Karpas-422 (cell line): ENCODE data around the gene OSBPL10. TPM values are rescaled to one million over a fixed set of nuclear protein-coding genes. Genes with fewer than 3 reads are reported as not detected.

Experiments used
- DNase-seq: peaks from one replicate; pipeline ENCODE4 v3.0.0-alpha.2; 2015
- H2AFZ ChIP-seq: fragments of 200-600 bp; sonication (generic); 2 replicates; pipeline ENCODE4 v1.6.1; 2014; ENCODE audit warnings: antibody characterized with exemption, low read length, mixed read lengths
- H3K27ac ChIP-seq: fragments of 200-600 bp; sonication (generic); 2 replicates; pipeline ENCODE4 v1.5.1; 2014; ENCODE audit warnings: mild to moderate bottlenecking, low read length, moderate library complexity
- H3K27me3 ChIP-seq: fragments of 200-600 bp; sonication (generic); 2 replicates; pipeline ENCODE4 v1.6.1; 2014; ENCODE audit warnings: low read length, mixed read lengths
- H3K36me3 ChIP-seq: fragments of 200-600 bp; sonication (generic); 2 replicates; pipeline ENCODE4 v1.6.1; 2014; ENCODE audit warnings: low read length, mixed read lengths; ENCODE audit not compliant: insufficient read depth
- H3K4me1 ChIP-seq: fragments of 200-600 bp; sonication (generic); 2 replicates; pipeline ENCODE4 v1.6.1; 2014; ENCODE audit warnings: mild to moderate bottlenecking, low read length, mixed read lengths
- H3K4me2 ChIP-seq: fragments of 200-600 bp; sonication (generic); 2 replicates; pipeline ENCODE4 v1.6.1; 2014; ENCODE audit warnings: low read length, low read depth, mild to moderate bottlenecking; ENCODE audit not compliant: poor library complexity, severe bottlenecking
- H3K4me3 ChIP-seq: fragments of 200-600 bp; sonication (generic); 2 replicates; pipeline ENCODE4 v1.5.1; 2014; ENCODE audit warnings: mild to moderate bottlenecking, antibody characterized with exemption, low read length, mixed read lengths
- H3K79me2 ChIP-seq: fragments of 200-600 bp; sonication (generic); 2 replicates; pipeline ENCODE4 v1.6.1; 2014; ENCODE audit warnings: mild to moderate bottlenecking, low read length, mixed read lengths
- H3K9ac ChIP-seq: fragments of 200-600 bp; sonication (generic); 2 replicates; pipeline ENCODE4 v1.6.0; 2014; ENCODE audit warnings: low read length
- H3K9me2 ChIP-seq: fragments of 200-600 bp; sonication (generic), shearing (Covaris generic); replicated peaks from 2 replicates; pipeline ENCODE4 v1.6.0; 2014; ENCODE audit warnings: mild to moderate bottlenecking, low read length, moderate library complexity; ENCODE audit not compliant: insufficient read depth
- H3K9me3 ChIP-seq: fragments of 300-700, 200-600 bp; sonication (generic); 2 replicates; pipeline ENCODE4 v1.6.1; 2014; ENCODE audit warnings: low read length, mixed read lengths
- H4K20me1 ChIP-seq: fragments of 200-600 bp; sonication (generic); 2 replicates; pipeline ENCODE4 v1.6.1; 2014; ENCODE audit warnings: mild to moderate bottlenecking, antibody characterized with exemption, low read length, low read depth; ENCODE audit not compliant: insufficient read depth
- total RNA-seq: library from RNA; depleted of rRNA; stranded (reverse); fragments of >200 nt; shearing (Covaris generic); gene quantifications from 2 replicates; pipeline ENCODE4 v1.2.3, GENCODE V29; 2014; ENCODE audit warnings: low replicate concordance

OSBPL10 gene
- total RNA-seq, 1 experiment from 2014 or later, result 87.0 TPM

- H3K36me3 ChIP-seq, result peaks cover 29% of the 10 kb centered on the region; the same call in 1 of the 2 replicates
- H3K9me3 ChIP-seq, result no peaks in the 10 kb centered on the region
- no peaks in the 10 kb centered on the region; the same call in 1 of the 2 replicates for H4K20me1 ChIP-seq
- H2AFZ ChIP-seq, result no peak overlapping the region
- peak overlapping the region; percentile 34 for H3K4me2 ChIP-seq
- peak overlapping the region; percentile 36; the same call in 1 of the 2 replicates for H3K9ac ChIP-seq
- DNase-seq, result peak; percentile 78
- peaks cover 95% of the 10 kb centered on the region for H3K79me2 ChIP-seq
- no peaks in the 10 kb centered on the region for H3K9me2 ChIP-seq
- H3K27me3 ChIP-seq, result no peaks in the 10 kb centered on the region
- no peak overlapping the region for H3K4me3 ChIP-seq
- peak overlapping the region; percentile 81 for H3K27ac ChIP-seq
- H3K4me1 ChIP-seq, result peaks cover 73% of the 10 kb centered on the region
Measured at GRCh38 chr3:31815631-31816440, 165.2 kb downstream of the OSBPL10 start.

DNA sequence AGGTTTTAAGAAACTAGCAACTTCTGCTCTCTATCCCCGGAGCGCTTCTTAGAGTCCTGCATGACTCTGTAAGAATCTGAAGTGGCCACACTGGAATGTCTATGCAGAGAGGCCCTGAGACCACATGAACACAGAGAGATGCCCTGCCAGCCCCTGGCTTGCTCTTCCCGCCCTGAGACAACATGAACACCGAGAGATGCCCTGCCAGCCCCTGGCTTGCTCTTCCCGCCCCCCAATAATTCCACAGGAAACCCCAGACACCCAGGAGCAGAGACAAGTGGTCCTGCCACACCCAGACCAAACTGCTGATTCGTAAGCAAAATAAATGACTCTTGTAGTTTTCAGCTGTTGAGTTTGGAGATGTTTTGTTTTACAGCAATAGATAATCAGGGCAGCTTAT is 166.1 kb downstream of the OSBPL10 start:
- Histone ChIP-seq H3K9me2 (no peaks in the 10 kb centered on the region), H2AFZ (no peak overlapping the region), H3K4me2 (peak overlapping the region; percentile 34), H3K4me3 (no peak overlapping the region), H3K36me3 (peaks cover 26% of the 10 kb centered on the region; the same call in 1 of the 2 replicates), H3K27ac (peak overlapping the region; percentile 81), H4K20me1 (no peaks in the 10 kb centered on the region; the same call in 1 of the 2 replicates), H3K9ac (no peak overlapping the region), H3K79me2 (peaks cover 95% of the 10 kb centered on the region), H3K27me3 (no peaks in the 10 kb centered on the region), H3K4me1 (peaks cover 70% of the 10 kb centered on the region), H3K9me3 (no peaks in the 10 kb centered on the region)
- DNase-seq, result no peak

- H3K4me3 ChIP-seq, result no peak overlapping the region
- peaks cover 23% of the 10 kb centered on the region; the same call in 1 of the 2 replicates for H3K36me3 ChIP-seq
- peak overlapping the region; percentile 44 for H3K27ac ChIP-seq
- peaks cover 56% of the 10 kb centered on the region for H3K4me1 ChIP-seq
- H2AFZ ChIP-seq, result no peak overlapping the region
- no peak overlapping the region for H3K9ac ChIP-seq
- H3K79me2 ChIP-seq, result peaks cover 95% of the 10 kb centered on the region
- H3K4me2 ChIP-seq, result no peak overlapping the region
- DNase-seq, result no peak
- no peaks in the 10 kb centered on the region for H3K9me3 ChIP-seq
- H3K27me3 ChIP-seq, result no peaks in the 10 kb centered on the region
- no peaks in the 10 kb centered on the region; the same call in 1 of the 2 replicates for H4K20me1 ChIP-seq
- H3K9me2 ChIP-seq, result no peaks in the 10 kb centered on the region
Measured at GRCh38 chr3:31813686-31814085, 167.4 kb downstream of the OSBPL10 start.

DNA sequence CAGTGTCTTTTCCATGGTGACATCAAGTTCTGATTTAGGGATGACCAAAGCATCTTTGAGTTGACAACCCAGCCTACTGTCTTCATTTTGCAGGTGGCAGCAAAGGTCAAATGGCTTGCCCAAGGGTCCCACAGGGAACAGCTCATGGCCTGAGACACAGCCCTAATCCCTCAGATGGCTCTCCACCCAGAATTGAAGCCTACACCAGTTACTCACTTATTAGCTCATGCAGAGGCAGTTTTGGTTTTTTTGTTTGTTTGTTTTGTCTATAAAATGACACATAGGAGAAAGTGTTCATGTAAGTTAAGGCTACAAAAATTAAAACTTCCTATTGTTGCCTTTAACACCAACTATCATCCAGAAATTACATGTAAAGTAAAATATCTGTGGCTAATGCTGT is 167.9 kb downstream of the OSBPL10 start:
- Histone ChIP-seq H3K4me3 (no peak overlapping the region), H3K9me3 (no peaks in the 10 kb centered on the region), H3K27ac (peak overlapping the region; percentile 44), H3K9ac (no peak overlapping the region), H3K79me2 (peaks cover 95% of the 10 kb centered on the region), H2AFZ (no peak overlapping the region), H3K4me2 (no peak overlapping the region), H3K4me1 (peaks cover 51% of the 10 kb centered on the region), H3K9me2 (no peaks in the 10 kb centered on the region), H3K36me3 (peaks cover 24% of the 10 kb centered on the region; the same call in 1 of the 2 replicates), H4K20me1 (no peaks in the 10 kb centered on the region; the same call in 1 of the 2 replicates), H3K27me3 (no peaks in the 10 kb centered on the region)
- DNase-seq, result no peak

DNA sequence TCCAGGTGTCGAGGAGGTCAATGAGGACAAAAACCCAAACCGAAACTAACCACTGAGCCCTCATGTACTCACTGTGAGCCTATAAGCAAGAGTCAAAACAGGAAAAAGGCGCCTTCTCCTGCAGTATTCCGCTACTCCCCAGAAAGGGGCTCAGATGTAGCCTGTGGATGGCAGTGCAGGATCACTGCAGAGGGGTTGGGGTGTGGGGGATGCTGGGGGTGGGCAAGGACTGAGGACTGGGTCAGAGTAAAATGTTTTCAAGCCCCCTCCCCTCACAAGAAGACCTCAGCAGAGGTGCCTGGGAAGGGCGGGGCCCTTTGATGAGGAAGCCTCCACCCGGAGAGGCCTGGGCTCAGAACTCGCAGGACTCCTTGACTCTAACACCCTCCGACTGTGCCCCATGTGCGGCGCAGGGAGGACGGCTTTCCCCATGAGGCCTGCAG is 170.1 kb downstream of the OSBPL10 start:
- no peak overlapping the region for H2AFZ ChIP-seq
- H3K4me2 ChIP-seq, result no peak overlapping the region
- H3K4me1 ChIP-seq, result peaks cover 39% of the 10 kb centered on the region
- H3K79me2 ChIP-seq, result peaks cover 96% of the 10 kb centered on the region
- H4K20me1 ChIP-seq, result peaks cover 3% of the 10 kb centered on the region; the same call in 1 of the 2 replicates
- H3K27ac ChIP-seq, result no peak overlapping the region
- H3K4me3 ChIP-seq, result no peak overlapping the region
- H3K9ac ChIP-seq, result no peak overlapping the region
- H3K27me3 ChIP-seq, result no peaks in the 10 kb centered on the region
- no peaks in the 10 kb centered on the region for H3K9me2 ChIP-seq
- no peak for DNase-seq
- H3K9me3 ChIP-seq, result no peaks in the 10 kb centered on the region
- H3K36me3 ChIP-seq, result peaks cover 29% of the 10 kb centered on the region; the same call in 1 of the 2 replicates

DNA sequence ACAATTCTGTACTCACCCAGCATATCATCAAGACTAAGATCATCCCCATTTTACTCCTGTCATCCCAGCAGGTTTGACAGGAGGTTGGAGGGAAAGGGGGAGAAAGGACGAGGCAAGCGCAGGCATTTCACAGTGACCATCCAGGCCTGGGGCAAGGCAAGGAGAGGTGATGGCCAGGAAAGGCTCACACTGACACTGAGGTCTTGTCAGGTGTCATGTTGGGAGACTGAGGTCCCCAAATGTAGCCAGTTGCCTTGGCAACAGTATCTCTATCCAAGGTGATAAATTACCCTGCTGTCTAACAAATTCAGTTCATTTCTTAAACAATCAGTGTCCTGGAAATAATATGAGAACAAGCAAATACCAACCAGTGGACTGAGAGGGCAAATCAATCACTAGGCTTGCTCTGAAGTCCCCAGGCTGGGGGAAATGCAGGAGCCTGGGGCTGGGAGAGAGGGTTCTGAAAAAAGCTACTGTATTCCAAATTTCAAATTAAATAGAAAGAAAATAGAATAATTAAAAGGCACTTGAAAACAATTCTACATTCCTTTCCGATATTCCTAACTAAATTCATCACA is 172.8 kb downstream of the OSBPL10 start:
- H3K79me2 ChIP-seq, result peaks cover 96% of the 10 kb centered on the region
- no peak overlapping the region for H3K27ac ChIP-seq

DNA sequence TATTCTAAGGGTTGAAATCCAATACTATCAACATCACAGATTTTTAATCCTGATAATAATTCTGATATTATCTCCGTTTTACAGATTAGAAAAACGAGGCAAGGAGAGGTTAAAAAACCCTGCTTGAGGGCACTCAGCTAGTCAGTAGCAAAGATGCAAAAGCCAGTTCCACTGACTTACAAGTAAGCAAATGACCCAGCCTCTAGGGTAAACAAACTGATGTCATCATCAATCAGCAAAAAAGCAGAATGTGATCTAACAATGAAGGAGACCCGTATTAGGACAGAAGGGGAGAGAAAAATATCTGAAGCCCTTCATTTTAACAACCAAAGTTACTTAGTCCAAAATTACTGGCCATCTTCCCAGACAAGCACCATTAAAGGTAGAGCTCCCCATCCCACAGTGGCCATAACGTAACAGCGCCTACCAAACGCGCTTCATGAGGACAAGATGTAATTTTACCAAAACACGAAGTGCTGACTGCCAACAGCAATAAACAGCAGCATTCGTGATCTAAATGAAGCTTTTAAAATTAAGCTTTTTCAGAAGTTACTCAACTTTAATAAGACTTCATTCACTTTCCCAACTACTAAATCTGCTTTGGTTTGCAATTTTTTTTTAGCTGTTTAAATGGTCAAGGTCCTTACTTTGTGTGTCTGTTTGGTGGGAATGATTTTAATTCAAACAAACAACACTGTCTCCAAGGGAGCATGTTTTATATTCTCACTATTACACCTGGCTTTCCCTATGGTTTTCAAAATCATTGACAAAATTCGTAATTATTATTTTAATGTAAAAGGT is 176.6 kb downstream of the OSBPL10 start:
- H4K20me1 ChIP-seq, result 0 out of 2 replicates have a peak, but pooled peaks cover 3% of the 10 kb centered on the region
- H3K9ac ChIP-seq, result no peak overlapping the region
- no peaks in the 10 kb centered on the region for H3K9me3 ChIP-seq
- no peak overlapping the region for H3K4me2 ChIP-seq
- DNase-seq, result no peak
- no peak overlapping the region for H3K4me3 ChIP-seq
- H3K79me2 ChIP-seq, result peaks cover 99% of the 10 kb centered on the region
- peaks cover 26% of the 10 kb centered on the region; the same call in 1 of the 2 replicates for H3K36me3 ChIP-seq
- H3K27ac ChIP-seq, result peak overlapping the region; percentile 50; the same call in 1 of the 2 replicates
- H2AFZ ChIP-seq, result no peak overlapping the region
- no peaks in the 10 kb centered on the region for H3K27me3 ChIP-seq
- no peaks in the 10 kb centered on the region for H3K9me2 ChIP-seq
- peaks cover 40% of the 10 kb centered on the region for H3K4me1 ChIP-seq

More for the DNA sequence above, 172.8 kb downstream of the OSBPL10 start:
- Histone ChIP-seq H3K9me3 (no peaks in the 10 kb centered on the region), H3K4me3 (no peak overlapping the region), H3K9me2 (no peaks in the 10 kb centered on the region), H2AFZ (no peak overlapping the region), H3K4me2 (no peak overlapping the region), H3K36me3 (peaks cover 26% of the 10 kb centered on the region; the same call in 1 of the 2 replicates), H4K20me1 (0 out of 2 replicates have a peak, but pooled peaks cover 3% of the 10 kb centered on the region), H3K9ac (no peak overlapping the region), H3K27me3 (no peaks in the 10 kb centered on the region), H3K4me1 (peaks cover 41% of the 10 kb centered on the region)
- DNase-seq, result no peak
